H1 (cell line): ENCODE measurements around the gene EFCAB13. TPM values are rescaled to one million over a fixed set of nuclear protein-coding genes. Genes with fewer than 3 reads are reported as not detected.

Source experiments
- polyA plus RNA-seq, 7 experiments: library from polyadenylated mRNA; depleted of rRNA in 3 of 7; stranded (reverse) in 5 of 7; unstranded in 2 of 7; fragments of >200 nt in 5 of 7; fragments of 200-250 nt in 2 of 7; gene quantifications; 1 replicate in 5 of 7; 2 replicates in 1 of 7; 4 replicates in 1 of 7; pipeline versions ENCODE4 v1.2.1 to v1.2.3, GENCODE V29; 2011 to 2013; ENCODE audit warnings: missing spikeins in 2 of 7, mixed read lengths in 2 of 7
- total RNA-seq: library from RNA; stranded (reverse); fragmentation: NEBNext Ultra II Directional; extraction: Animal tissue kit (Norgen Biotek cat#: 25700); gene quantifications from 2 replicates; pipeline ENCODE4 v1.2.1, GENCODE V29; 2021
- TF ChIP-seq, protein P1 (sequence below): fragments of 300-600 bp; sonication (generic); IDR thresholded peaks from 2 replicates; pipeline ENCODE4 v1.7.1; 2012; ENCODE audit warnings: low read length, moderate library complexity, mild to moderate bottlenecking, inconsistent platforms; ENCODE audit not compliant: insufficient replicate concordance
- TF ChIP-seq, protein P2 (sequence below): IDR thresholded peaks from 2 replicates; pipeline ENCODE4 v1.6.1; 2011; ENCODE audit warnings: low read length, improper control_type of control experiment

The EFCAB13 gene
- total and polyA plus RNA-seq, 2 of the 8 experiments (the other 6 are each of a cell fraction or from before 2014, with no cell fraction given), result 0.12 to 2.0 TPM

DNA sequence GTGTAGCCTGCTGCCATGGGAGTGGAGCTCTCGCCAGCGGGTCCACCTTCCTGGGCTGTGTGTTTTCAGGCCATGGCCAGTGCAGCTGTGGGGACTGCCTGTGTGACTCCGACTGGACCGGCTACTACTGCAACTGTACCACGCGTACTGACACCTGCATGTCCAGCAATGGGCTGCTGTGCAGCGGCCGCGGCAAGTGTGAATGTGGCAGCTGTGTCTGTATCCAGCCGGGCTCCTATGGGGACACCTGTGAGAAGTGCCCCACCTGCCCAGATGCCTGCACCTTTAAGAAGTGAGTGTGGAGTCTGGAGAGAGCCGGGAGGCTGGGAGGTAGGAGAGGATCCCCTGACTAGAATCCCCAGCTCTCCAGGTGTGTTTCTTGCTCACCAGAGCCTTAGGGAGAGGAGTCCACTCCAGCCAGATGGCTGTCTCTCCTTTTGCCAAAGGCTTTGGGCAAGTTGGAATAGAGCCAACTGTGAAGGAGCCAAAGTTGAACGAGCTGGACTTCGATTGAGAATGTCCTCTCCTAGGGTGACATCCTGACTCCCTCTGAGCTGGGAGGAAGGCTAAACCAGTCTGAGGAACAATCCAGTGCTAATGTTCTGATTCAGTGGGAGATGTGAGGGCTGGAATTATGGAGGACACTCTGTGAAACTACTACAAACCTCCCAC, 24.4 kb upstream of the EFCAB13 start (continued):
- TF ChIP-seq, protein P1, sequence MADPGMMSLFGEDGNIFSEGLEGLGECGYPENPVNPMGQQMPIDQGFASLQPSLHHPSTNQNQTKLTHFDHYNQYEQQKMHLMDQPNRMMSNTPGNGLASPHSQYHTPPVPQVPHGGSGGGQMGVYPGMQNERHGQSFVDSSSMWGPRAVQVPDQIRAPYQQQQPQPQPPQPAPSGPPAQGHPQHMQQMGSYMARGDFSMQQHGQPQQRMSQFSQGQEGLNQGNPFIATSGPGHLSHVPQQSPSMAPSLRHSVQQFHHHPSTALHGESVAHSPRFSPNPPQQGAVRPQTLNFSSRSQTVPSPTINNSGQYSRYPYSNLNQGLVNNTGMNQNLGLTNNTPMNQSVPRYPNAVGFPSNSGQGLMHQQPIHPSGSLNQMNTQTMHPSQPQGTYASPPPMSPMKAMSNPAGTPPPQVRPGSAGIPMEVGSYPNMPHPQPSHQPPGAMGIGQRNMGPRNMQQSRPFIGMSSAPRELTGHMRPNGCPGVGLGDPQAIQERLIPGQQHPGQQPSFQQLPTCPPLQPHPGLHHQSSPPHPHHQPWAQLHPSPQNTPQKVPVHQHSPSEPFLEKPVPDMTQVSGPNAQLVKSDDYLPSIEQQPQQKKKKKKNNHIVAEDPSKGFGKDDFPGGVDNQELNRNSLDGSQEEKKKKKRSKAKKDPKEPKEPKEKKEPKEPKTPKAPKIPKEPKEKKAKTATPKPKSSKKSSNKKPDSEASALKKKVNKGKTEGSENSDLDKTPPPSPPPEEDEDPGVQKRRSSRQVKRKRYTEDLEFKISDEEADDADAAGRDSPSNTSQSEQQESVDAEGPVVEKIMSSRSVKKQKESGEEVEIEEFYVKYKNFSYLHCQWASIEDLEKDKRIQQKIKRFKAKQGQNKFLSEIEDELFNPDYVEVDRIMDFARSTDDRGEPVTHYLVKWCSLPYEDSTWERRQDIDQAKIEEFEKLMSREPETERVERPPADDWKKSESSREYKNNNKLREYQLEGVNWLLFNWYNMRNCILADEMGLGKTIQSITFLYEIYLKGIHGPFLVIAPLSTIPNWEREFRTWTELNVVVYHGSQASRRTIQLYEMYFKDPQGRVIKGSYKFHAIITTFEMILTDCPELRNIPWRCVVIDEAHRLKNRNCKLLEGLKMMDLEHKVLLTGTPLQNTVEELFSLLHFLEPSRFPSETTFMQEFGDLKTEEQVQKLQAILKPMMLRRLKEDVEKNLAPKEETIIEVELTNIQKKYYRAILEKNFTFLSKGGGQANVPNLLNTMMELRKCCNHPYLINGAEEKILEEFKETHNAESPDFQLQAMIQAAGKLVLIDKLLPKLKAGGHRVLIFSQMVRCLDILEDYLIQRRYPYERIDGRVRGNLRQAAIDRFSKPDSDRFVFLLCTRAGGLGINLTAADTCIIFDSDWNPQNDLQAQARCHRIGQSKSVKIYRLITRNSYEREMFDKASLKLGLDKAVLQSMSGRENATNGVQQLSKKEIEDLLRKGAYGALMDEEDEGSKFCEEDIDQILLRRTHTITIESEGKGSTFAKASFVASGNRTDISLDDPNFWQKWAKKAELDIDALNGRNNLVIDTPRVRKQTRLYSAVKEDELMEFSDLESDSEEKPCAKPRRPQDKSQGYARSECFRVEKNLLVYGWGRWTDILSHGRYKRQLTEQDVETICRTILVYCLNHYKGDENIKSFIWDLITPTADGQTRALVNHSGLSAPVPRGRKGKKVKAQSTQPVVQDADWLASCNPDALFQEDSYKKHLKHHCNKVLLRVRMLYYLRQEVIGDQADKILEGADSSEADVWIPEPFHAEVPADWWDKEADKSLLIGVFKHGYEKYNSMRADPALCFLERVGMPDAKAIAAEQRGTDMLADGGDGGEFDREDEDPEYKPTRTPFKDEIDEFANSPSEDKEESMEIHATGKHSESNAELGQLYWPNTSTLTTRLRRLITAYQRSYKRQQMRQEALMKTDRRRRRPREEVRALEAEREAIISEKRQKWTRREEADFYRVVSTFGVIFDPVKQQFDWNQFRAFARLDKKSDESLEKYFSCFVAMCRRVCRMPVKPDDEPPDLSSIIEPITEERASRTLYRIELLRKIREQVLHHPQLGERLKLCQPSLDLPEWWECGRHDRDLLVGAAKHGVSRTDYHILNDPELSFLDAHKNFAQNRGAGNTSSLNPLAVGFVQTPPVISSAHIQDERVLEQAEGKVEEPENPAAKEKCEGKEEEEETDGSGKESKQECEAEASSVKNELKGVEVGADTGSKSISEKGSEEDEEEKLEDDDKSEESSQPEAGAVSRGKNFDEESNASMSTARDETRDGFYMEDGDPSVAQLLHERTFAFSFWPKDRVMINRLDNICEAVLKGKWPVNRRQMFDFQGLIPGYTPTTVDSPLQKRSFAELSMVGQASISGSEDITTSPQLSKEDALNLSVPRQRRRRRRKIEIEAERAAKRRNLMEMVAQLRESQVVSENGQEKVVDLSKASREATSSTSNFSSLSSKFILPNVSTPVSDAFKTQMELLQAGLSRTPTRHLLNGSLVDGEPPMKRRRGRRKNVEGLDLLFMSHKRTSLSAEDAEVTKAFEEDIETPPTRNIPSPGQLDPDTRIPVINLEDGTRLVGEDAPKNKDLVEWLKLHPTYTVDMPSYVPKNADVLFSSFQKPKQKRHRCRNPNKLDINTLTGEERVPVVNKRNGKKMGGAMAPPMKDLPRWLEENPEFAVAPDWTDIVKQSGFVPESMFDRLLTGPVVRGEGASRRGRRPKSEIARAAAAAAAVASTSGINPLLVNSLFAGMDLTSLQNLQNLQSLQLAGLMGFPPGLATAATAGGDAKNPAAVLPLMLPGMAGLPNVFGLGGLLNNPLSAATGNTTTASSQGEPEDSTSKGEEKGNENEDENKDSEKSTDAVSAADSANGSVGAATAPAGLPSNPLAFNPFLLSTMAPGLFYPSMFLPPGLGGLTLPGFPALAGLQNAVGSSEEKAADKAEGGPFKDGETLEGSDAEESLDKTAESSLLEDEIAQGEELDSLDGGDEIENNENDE, result no peak
- TF ChIP-seq, protein P2, sequence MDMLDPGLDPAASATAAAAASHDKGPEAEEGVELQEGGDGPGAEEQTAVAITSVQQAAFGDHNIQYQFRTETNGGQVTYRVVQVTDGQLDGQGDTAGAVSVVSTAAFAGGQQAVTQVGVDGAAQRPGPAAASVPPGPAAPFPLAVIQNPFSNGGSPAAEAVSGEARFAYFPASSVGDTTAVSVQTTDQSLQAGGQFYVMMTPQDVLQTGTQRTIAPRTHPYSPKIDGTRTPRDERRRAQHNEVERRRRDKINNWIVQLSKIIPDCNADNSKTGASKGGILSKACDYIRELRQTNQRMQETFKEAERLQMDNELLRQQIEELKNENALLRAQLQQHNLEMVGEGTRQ, result no peak
